AG04449 (cell line): ENCODE data around the gene THSD4.

Experiments used
- CTCF ChIA-PET: fragments of 350-600 bp; formaldehyde crosslinking; extraction: SDS; loops from one replicate; lab custom pipeline; 2021; ENCODE audit warnings: antibody characterized with exemption; lab: Yijun Ruan, JAX
- POLR2A ChIA-PET: fragments of 400-600, 350-600 bp; formaldehyde crosslinking; extraction: SDS; loops from one replicate; lab custom pipeline; 2020; ENCODE audit warnings: antibody characterized with exemption, inconsistent platforms; lab: Yijun Ruan, JAX
- DNase-seq: peaks from one replicate; pipeline ENCODE4 v3.0.0-alpha.2; 2010; ENCODE audit warnings: low read depth, low spot score
- H3K4me3 ChIP-seq: 2 replicates; pipeline ENCODE4 v1.5.1; 2011; ENCODE audit warnings: low read depth, mild to moderate bottlenecking, control low read depth, low read length
- CTCF ChIP-seq: IDR thresholded peaks from one replicate; pipeline ENCODE4 v1.5.1; 2011; ENCODE audit warnings: mild to moderate bottlenecking, moderate library complexity, low read length, control low read depth, inconsistent platforms; ENCODE audit not compliant: insufficient read depth; ENCODE audit errors: missing control alignments

THSD4 gene

DNA sequence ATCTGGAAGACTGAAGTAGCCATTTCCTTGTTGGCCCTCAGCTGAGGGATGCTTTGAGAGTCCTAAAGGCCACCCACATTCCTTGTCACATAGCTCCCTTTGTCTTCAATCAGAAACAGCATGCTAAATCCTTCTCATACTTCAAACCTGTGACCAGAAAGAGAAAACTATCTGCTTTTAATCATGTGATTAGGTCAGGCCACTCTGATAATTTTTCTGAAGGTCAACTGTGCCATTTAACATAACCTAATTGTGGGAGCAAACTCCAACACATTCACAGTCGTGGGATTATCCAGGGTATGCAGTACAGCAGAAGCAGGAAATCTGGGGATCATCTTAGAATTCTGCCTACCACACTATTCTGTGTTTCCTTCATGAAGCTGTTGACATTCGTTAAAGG is 471.2 kb downstream of the THSD4 start:
- no peak for DNase-seq
- POLR2A ChIA-PET, result no interaction called here
- CTCF ChIA-PET, result interaction anchor here (1.8 kb wide), 1 partner anchor 11 kb away, joined by 9 read pairs; no protein-coding TSS in a partner anchor
- no peak overlapping the region for H3K4me3 ChIP-seq
- no peak for TF ChIP-seq CTCF

- ChIA-PET POLR2A (no interaction called here), CTCF (no interaction called here)
- no peak overlapping the region for H3K4me3 ChIP-seq
- TF ChIP-seq CTCF, result no peak
- no peak for DNase-seq
Observed at GRCh38 chr15:71588746-71589145, 473.5 kb downstream of the THSD4 start.

- CTCF ChIA-PET, result interaction anchor here (1.3 to 2.9 kb wide), 2 partner anchors 10 to 16 kb away, joined by 5 to 12 read pairs; no protein-coding TSS in a partner anchor
- no peak for TF ChIP-seq CTCF
- no peak for DNase-seq
Observed at GRCh38 chr15:71591057-71591456, 475.8 kb downstream of the THSD4 start.

DNA sequence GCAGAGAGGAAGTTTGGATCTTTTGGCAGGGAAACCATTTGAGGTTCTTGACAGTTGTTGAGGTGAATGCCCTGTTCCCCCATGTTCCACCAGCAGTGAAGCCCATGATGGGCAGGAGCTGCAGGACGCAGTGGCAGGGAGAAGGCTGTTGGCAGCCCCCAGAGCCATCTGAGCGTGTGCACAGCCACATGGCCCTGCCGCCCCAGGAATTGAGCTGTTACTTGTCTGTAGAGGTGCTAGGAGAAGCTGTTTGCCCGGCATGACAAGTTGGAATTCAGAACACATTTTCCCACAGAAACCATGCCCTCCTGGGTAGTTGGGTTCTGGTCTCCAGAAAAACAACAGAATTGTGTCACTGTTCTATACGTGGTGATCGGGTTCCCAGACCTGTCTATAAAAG is 476.9 kb downstream of the THSD4 start:
- no peak for DNase-seq
- TF ChIP-seq CTCF, result no peak
- no peak overlapping the region for H3K4me3 ChIP-seq
- ChIA-PET POLR2A (interaction anchor here (0.7 kb wide), 1 partner anchor 49 kb away, joined by 4 read pairs; no protein-coding TSS in a partner anchor), CTCF (interaction anchor here (1.3 to 2.9 kb wide), 2 partner anchors 17 to 23 kb away, joined by 3 to 12 read pairs; no protein-coding TSS in a partner anchor)

More at GRCh38 chr15:71591057-71591456, 475.8 kb downstream of the THSD4 start:
- H3K4me3 ChIP-seq, result no peak overlapping the region
- POLR2A ChIA-PET, result no interaction called here

- ChIA-PET CTCF (interaction anchor here (0.7 to 2.5 kb wide), 3 partner anchors 20 to 24 kb away, joined by 3 to 11 read pairs (median 3); no protein-coding TSS in a partner anchor), POLR2A (no interaction called here)
- no peak overlapping the region for H3K4me3 ChIP-seq
- no peak for TF ChIP-seq CTCF
- DNase-seq, result no peak
Observed at GRCh38 chr15:71595846-71596553, 480.7 kb downstream of the THSD4 start.

DNA sequence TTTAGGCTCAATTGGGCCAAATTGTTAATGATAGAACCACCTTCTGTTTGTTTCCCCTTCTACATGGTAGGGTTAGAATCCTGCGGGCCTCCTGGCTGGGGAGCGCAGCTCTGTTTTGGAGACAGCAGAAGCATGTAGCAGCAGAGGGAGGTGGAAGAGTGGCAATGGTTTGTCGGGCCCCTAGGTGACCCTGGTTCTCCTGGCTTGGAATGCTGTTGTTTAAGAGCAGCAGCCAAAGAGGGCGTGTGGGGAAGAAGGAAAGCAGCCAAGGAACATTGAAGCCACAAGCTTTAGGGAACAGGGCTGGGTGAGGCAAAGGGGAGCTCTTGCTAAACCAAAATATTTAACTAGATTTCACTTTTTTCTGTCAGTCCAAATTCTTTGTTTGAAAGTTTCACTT is 481.4 kb downstream of the THSD4 start:
- DNase-seq, result no peak
- CTCF ChIA-PET, result interaction anchor here (0.6 to 1.1 kb wide), 3 partner anchors 21 to 133 kb away, joined by 3 to 4 read pairs (median 3); no protein-coding TSS in a partner anchor
- POLR2A ChIA-PET, result no interaction called here
- no peak for TF ChIP-seq CTCF
- no peak overlapping the region for H3K4me3 ChIP-seq
